GM12878 (cell line): Measurements from ENCODE around the gene BCAS4.

Experiments used
- CTCF ChIP-seq, 3 experiments: IDR thresholded peaks in 2 of 3; conservative IDR thresholded peaks in 1 of 3; 2 replicates each; pipeline ENCODE4 v1.5.1; 2011; ENCODE audit warnings: low read depth in 3 of 3, low read length in 3 of 3, mild to moderate bottlenecking in 3 of 3, control low read depth in 2 of 3, moderate library complexity in 2 of 3, inconsistent platforms in 1 of 3, mixed read lengths in 1 of 3; ENCODE audit not compliant: control insufficient read depth in 2 of 3, insufficient read depth in 1 of 3; ENCODE audit errors: extremely low read depth in 1 of 3
- EP300 ChIP-seq, 2 experiments: fragments of 150-350 bp in 1 of 2; IDR thresholded peaks; 2 replicates each; pipeline ENCODE4 v1.6.1; 2011 to 2012; ENCODE audit warnings: low read depth in 2 of 2, low read length in 2 of 2, borderline replicate concordance in 1 of 2, improper control_type of control experiment in 1 of 2, inconsistent platforms in 1 of 2; ENCODE audit not compliant: control insufficient read depth in 1 of 2
- EZH2 ChIP-seq: IDR thresholded peaks from 2 replicates; pipeline ENCODE4 v1.6.1; 2012; ENCODE audit warnings: low read depth, mild to moderate bottlenecking, control low read depth, inconsistent platforms, low read length, borderline replicate concordance; ENCODE audit not compliant: control insufficient read depth
- FOS ChIP-seq: IDR thresholded peaks from 3 replicates; pipeline ENCODE4 v1.6.1; 2011; ENCODE audit warnings: borderline replicate concordance; ENCODE audit not compliant: insufficient read length; ENCODE audit errors: extremely low read depth
- MLLT1 ChIP-seq: fragments of 450-650 bp; IDR thresholded peaks from 2 replicates; pipeline ENCODE4 v1.6.1; 2016; ENCODE audit warnings: mild to moderate bottlenecking
- MYC ChIP-seq: IDR thresholded peaks from 2 replicates; pipeline ENCODE4 v1.6.1; 2011; ENCODE audit warnings: mild to moderate bottlenecking, low read length, moderate library complexity, inconsistent platforms; ENCODE audit not compliant: insufficient read depth, insufficient replicate concordance, insufficient read length, severe bottlenecking
- RAD21 ChIP-seq: IDR thresholded peaks from 2 replicates; pipeline ENCODE4 v1.6.1; 2011; ENCODE audit warnings: mild to moderate bottlenecking, low read depth, low read length, moderate library complexity; ENCODE audit not compliant: insufficient read depth
- RELA ChIP-seq: fragments of 450-650 bp; IDR thresholded peaks from 2 replicates; pipeline ENCODE4 v1.8.0; 2014; ENCODE audit warnings: borderline replicate concordance; ENCODE audit not compliant: partially characterized antibody
- REST ChIP-seq: IDR thresholded peaks from 2 replicates; pipeline ENCODE4 v1.6.1; 2012; ENCODE audit warnings: mild to moderate bottlenecking, low read depth, low read length
- RFX5 ChIP-seq: IDR thresholded peaks from 2 replicates; pipeline ENCODE4 v1.6.1; 2011; ENCODE audit warnings: low read depth, low read length, improper control_type of control experiment

GRCh38 chr20:50892394-50892793 lies 97.5 kb downstream of the BCAS4 start:
- TF ChIP-seq EP300 (IDR thresholded peaks at IDR 0.05; ENCODE audit: borderline replicate concordance in 1 of 2, control insufficient read depth in 1 of 2, low read depth in 2 of 2, low read length in 2 of 2) (no peak), MYC (no peak), RELA (peak; percentile 41), CTCF (IDR thresholded peaks at IDR 0.05 in 2 of 3, conservative IDR thresholded peaks at IDR 0.05 in 1 of 3; ENCODE audit: control insufficient read depth in 2 of 3, extremely low read depth in 1 of 3, insufficient read depth in 1 of 3, low read depth in 3 of 3, low read length in 3 of 3) (no peak), MLLT1 (no peak), REST (no peak), RFX5 (no peak), FOS (no peak), EZH2 (no peak), RAD21 (no peak)
